GM19395 (cell line): ENCODE results near the gene CXCR3.
"Not testable (repeated sequence)": the region's sequence is repeated elsewhere in the genome, so short reads cannot be mapped to it uniquely, and the experiment has no call there.

Experiments used
- ATAC-seq: cut with Tn5 transposase; IDR thresholded peaks from one replicate; pipeline ENCODE4 v1.9.1; 2021; ENCODE audit warnings: mild to moderate bottlenecking, moderate library complexity; ENCODE audit not compliant: unreplicated experiment

CXCR3 gene

DNA sequence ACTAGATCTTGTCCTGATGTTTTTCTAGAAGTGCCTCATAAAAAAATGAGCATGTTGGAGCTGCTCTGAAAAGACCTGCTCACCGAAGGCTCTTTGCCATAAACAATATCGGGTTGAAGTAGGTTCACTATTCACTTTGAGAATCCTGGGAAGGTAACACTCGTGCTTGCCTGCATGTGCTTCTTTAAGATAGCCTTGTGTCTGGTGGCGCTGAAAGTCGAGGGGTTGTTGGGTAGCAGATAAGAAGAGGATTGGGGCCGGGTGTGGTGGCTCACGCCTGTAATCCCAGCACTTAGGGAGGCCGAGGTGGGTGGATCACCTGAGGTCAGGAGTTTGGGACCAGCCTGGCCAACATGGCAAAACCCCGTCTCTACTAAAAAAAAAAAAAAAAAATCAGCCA is 6.6 kb downstream of the CXCR3 start:
- ATAC-seq = not testable (repeated sequence)

- ATAC-seq = no peak
Observed at GRCh38 chrX:71609095-71609750, 9.1 kb downstream of the CXCR3 start.

GRCh38 chrX:71607488-71607887 is 10.8 kb downstream of the CXCR3 start:
- no peak for ATAC-seq

DNA sequence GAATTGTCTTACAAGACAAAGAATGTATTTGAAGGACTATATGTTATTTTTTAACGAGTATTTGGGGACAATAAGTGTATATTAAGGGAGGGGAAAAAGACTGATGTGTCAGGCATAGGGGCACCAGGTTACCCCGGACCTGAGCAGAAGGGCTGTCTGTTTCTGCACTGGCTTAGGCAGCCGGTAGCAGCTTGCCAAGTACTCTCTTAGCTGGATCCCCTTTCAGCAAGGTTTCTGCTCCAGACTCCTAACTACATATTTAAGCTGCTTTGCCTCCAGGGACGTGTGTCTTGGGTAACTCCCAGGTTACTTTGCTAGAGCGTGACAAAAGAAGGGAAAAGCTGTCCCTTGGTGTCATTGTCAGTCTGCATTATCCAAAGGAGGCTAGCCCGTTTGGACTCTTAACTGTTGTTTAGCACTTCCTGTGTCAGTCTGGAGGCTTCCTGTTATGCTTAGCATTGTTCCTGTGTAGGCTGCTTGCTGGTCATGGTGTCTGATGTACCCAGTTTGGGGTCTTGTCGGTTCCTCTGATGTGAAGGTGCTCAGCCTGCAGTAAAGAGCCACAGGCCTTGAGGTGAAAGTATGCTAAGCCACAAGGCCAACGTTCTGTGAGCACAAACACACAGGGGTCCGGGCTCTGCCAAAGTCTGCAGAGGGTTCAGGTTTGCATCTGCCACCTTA is 11.6 kb downstream of the CXCR3 start:
- no peak for ATAC-seq

DNA sequence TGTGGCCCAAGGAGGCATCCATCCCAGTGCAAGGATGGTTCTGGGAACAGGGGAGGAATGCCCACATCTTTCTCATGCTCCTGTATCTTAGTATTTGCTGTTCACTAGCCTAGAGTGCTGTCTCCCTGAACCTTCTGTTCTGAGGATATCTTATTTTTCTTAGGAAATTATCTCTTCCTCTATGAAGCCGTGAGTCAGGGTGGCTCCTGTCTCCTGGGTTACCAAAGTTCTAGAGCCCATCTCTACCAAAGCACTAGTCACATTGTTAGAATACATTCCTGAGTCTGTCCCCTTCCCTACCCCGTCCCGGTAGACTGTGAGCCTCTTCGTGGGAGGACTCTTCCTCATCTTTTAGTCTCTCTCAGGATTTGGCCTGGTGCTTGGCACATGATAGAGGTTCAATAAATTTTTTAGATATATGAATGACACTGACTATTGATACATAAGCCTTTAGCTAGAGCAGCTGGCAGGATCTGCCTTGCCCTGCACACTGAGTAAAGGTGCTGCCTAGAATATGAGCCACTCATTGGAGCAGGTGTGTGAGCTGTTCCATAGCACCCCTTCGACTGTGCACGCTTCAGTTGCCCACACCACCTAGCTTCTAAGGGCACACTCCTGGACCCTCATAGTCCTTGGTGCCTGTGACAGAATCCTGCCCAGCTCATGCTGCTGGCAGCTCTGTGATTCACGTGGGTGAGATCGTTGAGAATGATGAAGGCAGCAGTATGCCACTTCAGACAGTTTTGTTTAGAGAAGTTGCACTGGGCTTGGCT is 13.3 kb downstream of the CXCR3 start:
- no peak for ATAC-seq

GRCh38 chrX:71604141-71604540 is 14.2 kb downstream of the CXCR3 start:
- no peak for ATAC-seq

- no peak for ATAC-seq
Observed at GRCh38 chrX:71603618-71604017, 14.7 kb downstream of the CXCR3 start.

GRCh38 chrX:71599965-71600364 is 18.3 kb downstream of the CXCR3 start:
- no peak for ATAC-seq

- ATAC-seq = not testable (repeated sequence)
Observed at GRCh38 chrX:71593210-71593609, 25.1 kb downstream of the CXCR3 start.

GRCh38 chrX:71586929-71587328 is 31.4 kb downstream of the CXCR3 start:
- no peak for ATAC-seq

GRCh38 chrX:71581210-71581609 is 37.1 kb downstream of the CXCR3 start:
- ATAC-seq = no peak

GRCh38 chrX:71579990-71580380 is 38.3 kb downstream of the CXCR3 start:
- no peak for ATAC-seq

DNA sequence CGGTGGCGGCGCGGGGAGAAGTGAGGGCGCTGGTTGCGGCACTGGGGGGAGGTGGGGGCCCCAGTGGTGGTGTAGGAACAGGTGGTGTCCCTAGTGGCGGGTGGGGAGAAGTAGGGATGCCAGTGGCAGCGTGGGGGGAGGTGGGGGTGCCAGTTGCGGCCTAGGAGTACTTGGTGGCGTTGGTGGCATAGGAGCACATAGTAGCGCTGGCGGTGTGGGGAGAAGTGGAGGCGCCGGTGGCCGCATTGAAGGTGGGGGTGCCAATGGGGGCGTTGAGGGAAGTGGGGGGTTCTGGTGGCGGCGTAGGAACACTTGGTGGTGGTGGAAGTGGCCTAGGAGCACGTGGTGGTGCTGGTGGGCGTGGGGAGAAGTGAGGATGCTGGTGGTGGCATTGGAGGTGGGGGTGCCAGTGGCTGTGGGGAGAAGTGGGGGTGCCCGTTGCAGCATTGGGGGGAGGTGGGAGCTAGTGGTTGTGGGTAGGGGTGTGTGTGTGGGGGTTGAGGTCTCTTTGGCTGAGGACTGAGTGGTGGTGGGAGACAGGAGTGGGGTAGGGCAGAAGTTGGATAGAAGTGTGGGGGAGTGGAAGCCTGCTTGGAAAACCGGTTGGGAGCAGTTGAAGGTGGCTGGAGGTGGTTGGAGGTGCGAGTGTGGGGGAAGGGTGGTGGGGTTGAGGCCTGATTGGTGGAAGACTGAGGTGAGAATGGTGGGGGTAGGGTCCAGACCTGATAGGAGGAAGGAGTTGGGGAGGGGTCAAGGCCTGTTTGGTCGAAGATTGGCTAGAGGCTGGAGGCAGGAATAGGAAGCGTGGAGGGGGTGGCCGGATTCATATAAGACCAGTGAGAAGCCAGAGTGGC is 38.9 kb downstream of the CXCR3 start:
- no peak for ATAC-seq

GRCh38 chrX:71578253-71579135 is 39.8 kb downstream of the CXCR3 start, which contains the start of gene GCNA:
TSS of gene GCNA (plus strand) at chrX:71578437. CDS start at chrX:71580822, 2,385 bp downstream.
- no peak for ATAC-seq

GRCh38 chrX:71577682-71578081 is 40.6 kb downstream of the CXCR3 start:
- ATAC-seq = no peak

- no peak for ATAC-seq
Observed at GRCh38 chrX:71573590-71573989, 44.7 kb downstream of the CXCR3 start.

GRCh38 chrX:71571390-71571789 is 46.9 kb downstream of the CXCR3 start:
- ATAC-seq = not testable (repeated sequence)
